Measurements from ENCODE around the gene KRT34. TPM values are rescaled to one million over a fixed set of nuclear protein-coding genes. Genes with fewer than 3 reads are reported as not detected.

Gene KRT34
- polyA plus RNA-seq, 4 donors: not detected

DNA sequence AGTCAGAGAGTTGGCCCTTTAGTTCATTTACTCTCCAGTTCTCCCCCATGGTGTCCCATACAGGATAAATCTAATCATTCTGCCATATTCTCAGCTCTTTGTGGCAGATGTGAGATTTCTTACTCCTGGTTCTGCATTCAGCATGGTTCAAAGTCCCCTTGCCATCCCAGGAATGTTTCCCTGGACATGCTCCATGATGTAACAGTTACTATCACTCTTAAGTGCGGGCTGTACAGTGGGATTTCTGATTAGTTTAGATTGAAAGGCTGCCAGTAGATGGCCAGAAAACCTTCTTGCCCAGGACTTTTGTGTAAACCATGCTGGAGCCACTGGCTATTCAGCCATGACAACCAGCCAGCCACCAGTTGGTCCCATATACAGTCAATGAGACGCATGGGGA lies 31.9 kb upstream of the KRT34 start:
- Histone ChIP-seq H3K4me3 (ENCODE audit: low read depth in 1 of 3, low read length in 3 of 3) (no peak overlapping the region), H3K36me3 (ENCODE audit: control insufficient read depth in 3 of 3, insufficient read depth in 2 of 3, low read depth in 1 of 3, low read length in 3 of 3) (no peaks in the 10 kb centered on the region), H3K9me3 (ENCODE audit: control insufficient read depth in 2 of 2, insufficient read depth in 1 of 2, low read depth in 1 of 2, low read length in 1 of 2) (no peaks in the 10 kb centered on the region), H3K4me1 (ENCODE audit: control insufficient read depth in 3 of 3, insufficient read depth in 2 of 3, low read depth in 1 of 3, low read length in 2 of 3) (no peaks in the 10 kb centered on the region), H3K27me3 (ENCODE audit: control insufficient read depth in 3 of 3, insufficient read depth in 3 of 3, low read length in 3 of 3) (no peaks in the 10 kb centered on the region), H3K27ac (ENCODE audit: low read depth in 1 of 3, low read length in 2 of 3) (no peak overlapping the region)
- FAIRE-seq (no peak), DNase-seq (no peak)
- 72 to 79% (median 73%) methylated on average over 2 of the region's 2 CpGs for WGBS, 3 donors

DNA sequence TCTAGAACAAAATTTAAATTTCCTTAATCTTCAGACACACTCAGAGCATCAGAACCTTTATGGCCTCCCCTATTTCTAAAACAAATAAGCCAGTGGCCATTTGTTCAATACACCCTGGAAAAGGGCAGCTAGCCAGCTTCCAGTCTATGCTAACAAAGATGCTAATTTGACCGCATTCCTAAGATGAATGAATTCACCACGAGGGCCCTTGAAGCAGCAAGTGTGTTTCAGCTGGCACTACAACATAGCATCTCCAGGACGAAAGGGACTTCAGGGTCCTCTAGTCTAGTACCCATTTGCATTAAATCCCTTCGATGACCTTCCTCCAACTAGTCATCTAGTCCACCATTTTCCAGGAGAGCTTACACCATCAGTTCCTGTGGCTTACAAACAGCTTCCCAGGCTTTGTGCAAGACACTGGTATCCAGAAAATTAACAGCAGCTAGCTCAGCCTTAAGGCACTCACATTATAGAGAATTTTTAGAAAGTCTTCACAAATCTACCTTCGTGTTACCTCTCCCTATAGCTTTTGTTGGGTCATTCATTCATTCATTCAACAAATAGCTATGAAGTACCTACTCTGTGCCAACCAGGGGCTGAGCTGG lies 31.3 kb upstream of the KRT34 start:
- DNase-seq: no peak
- Histone ChIP-seq H3K9me3 (ENCODE audit: control insufficient read depth in 2 of 2, insufficient read depth in 1 of 2, low read depth in 1 of 2, low read length in 1 of 2) (no peaks in the 10 kb centered on the region), H3K27ac (ENCODE audit: low read depth in 1 of 3, low read length in 2 of 3) (no peak overlapping the region), H3K27me3 (ENCODE audit: control insufficient read depth in 3 of 3, insufficient read depth in 3 of 3, low read length in 3 of 3) (no peaks in the 10 kb centered on the region), H3K36me3 (ENCODE audit: control insufficient read depth in 3 of 3, insufficient read depth in 2 of 3, low read depth in 1 of 3, low read length in 3 of 3) (no peaks in the 10 kb centered on the region), H3K4me1 (ENCODE audit: control insufficient read depth in 3 of 3, insufficient read depth in 2 of 3, low read depth in 1 of 3, low read length in 2 of 3) (no peaks in the 10 kb centered on the region), H3K4me3 (ENCODE audit: low read depth in 1 of 3, low read length in 3 of 3) (no peak overlapping the region)
- no peak for FAIRE-seq
- 61 to 69% (median 63%) methylated on average over 5 of the region's 5 CpGs for WGBS, 3 donors

DNA sequence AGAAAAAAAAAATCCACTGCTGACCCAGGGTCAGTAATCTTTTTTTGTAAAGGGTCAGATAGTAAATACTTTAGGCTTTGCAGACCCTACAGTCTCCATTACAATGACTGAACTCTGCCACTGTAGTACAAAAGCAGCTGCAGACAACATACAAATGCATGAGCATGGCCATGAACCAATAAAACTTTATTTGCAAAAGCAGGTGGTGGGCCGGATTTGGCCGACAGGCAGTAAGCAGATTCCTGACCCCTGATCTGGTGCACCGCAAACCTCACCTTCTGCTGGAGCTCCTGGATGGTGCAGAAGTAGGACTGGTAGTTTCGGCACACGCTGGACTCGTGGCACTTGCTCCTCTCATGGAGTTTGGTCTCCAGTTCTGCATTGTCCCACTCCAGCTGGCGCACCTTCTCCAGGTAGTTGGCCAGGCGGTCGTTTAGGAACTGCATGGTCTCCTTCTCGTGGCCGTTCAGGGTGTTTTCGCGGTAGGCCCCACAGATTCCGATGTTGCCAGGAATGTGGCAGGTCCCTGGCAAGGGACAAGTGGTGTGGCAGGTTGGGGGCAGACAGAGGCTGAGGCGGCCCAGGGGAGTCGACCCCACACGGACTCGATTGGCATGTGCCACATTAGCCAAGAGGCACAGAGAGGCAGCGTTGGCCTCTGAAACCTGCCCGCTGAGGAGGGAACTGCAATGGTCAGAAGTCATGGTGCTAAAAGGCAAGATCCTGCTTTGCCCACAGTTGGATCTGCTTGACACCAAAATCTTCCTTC lies 29.1 kb upstream of the KRT34 start:
- no peak overlapping the region for H3K4me3 ChIP-seq (ENCODE audit: low read depth in 1 of 3, low read length in 3 of 3)
- H3K36me3 ChIP-seq (ENCODE audit: control insufficient read depth in 3 of 3, insufficient read depth in 2 of 3, low read depth in 1 of 3, low read length in 3 of 3): no peaks in the 10 kb centered on the region
- no peak for DNase-seq
- no peak overlapping the region for H3K27ac ChIP-seq (ENCODE audit: low read depth in 1 of 3, low read length in 2 of 3)
- WGBS, 3 donors: 93 to 94% (median 93%) methylated on average over 20 of the region's 20 CpGs
- no peak for FAIRE-seq
- peaks cover 0 to 3% (median 0%) of the 10 kb centered on the region in 3 donors for H3K27me3 ChIP-seq (ENCODE audit: control insufficient read depth in 3 of 3, insufficient read depth in 3 of 3, low read length in 3 of 3)
- H3K9me3 ChIP-seq (ENCODE audit: control insufficient read depth in 2 of 2, insufficient read depth in 1 of 2, low read depth in 1 of 2, low read length in 1 of 2): no peaks in the 10 kb centered on the region
- no peaks in the 10 kb centered on the region for H3K4me1 ChIP-seq (ENCODE audit: control insufficient read depth in 3 of 3, insufficient read depth in 2 of 3, low read depth in 1 of 3, low read length in 2 of 3)

DNA sequence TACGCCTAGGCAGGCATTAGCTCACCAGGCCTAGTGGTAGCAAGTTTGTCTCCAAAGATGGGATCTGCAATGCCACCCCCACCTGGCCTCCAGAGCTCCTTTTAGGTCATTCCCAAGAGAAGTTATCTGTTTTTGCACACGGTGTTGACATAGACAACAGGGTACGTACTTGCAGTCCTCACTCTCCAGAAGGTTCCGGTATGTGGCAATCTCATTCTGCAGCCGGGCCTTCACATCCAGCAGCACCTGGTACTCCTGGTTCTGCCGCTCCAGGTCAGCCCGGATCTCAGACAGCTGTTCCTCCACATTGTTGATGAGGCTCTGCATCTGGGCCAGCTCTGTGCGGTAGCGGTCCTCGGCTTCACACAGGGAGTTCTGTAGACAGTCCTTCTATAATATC lies 25.1 kb upstream of the KRT34 start:
- no peak for FAIRE-seq
- H3K4me1 ChIP-seq (ENCODE audit: control insufficient read depth in 3 of 3, insufficient read depth in 2 of 3, low read depth in 1 of 3, low read length in 2 of 3): no peaks in the 10 kb centered on the region
- 92 to 98% (median 93%) methylated on average over 10 of the region's 10 CpGs for WGBS, 3 donors

DNA sequence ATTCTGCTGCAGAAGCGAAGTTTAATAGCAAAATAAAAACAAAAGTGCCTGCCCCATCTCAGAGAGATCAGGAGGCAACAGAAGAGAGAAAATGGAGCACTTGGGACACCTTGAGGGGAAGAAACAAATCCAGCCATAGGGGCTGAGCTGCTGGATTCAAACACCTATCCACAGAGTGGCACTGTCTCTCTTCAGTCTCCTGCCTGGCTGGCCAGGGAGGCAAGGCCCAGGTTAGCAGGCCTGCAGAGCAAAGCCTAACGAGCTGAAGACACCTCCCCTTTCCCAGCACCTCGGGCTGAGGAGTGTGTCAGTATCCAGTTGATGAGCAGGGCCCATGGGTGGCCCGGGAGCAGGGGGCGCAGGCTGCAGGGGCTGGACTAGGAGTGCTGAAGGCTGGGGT lies 24.1 kb upstream of the KRT34 start:
- no peak for FAIRE-seq
- DNase-seq: peak in 1 of 2 donors; percentile 11

More for the DNA sequence above, 25.1 kb upstream of the KRT34 start:
- peaks cover 0 to 3% (median 2%) of the 10 kb centered on the region in 3 donors for H3K27me3 ChIP-seq (ENCODE audit: control insufficient read depth in 3 of 3, insufficient read depth in 3 of 3, low read length in 3 of 3)
- no peak overlapping the region for H3K4me3 ChIP-seq (ENCODE audit: low read depth in 1 of 3, low read length in 3 of 3)
- no peaks in the 10 kb centered on the region for H3K9me3 ChIP-seq (ENCODE audit: control insufficient read depth in 2 of 2, insufficient read depth in 1 of 2, low read depth in 1 of 2, low read length in 1 of 2)
- no peak for DNase-seq
- H3K36me3 ChIP-seq (ENCODE audit: control insufficient read depth in 3 of 3, insufficient read depth in 2 of 3, low read depth in 1 of 3, low read length in 3 of 3): no peaks in the 10 kb centered on the region
- no peak overlapping the region for H3K27ac ChIP-seq (ENCODE audit: low read depth in 1 of 3, low read length in 2 of 3)

DNA sequence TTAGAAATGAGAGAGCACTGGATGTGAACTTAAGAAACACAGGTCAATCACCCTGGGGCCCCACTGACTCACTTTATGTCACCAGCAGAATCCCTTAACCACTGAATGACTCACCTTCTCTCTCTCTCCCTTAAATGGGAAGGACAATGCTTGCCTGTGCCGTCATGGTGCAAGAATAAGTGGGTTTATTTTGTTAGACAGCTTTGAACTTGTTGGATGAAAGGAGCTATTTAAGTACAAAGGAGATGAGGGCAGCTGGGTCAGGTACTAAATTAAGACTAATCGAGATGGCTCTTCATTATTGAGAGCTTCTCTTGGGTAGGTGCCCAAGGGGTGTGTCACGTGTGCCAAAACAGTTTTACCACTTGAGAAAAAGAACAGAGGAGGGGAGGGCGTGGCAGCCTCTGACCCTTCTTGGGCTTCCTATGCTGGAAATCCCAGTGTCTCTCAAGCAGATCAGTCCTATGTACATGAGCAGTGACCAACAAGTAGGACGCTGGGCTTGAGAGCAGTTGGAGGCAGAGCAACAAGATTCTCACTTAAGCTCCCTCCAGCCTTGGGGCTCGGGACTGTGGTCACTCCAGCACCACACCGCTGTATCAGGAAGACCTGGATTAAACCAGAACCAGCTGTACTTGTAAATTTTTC lies 22.0 kb upstream of the KRT34 start:
- Histone ChIP-seq H3K27ac (ENCODE audit: low read depth in 1 of 3, low read length in 2 of 3) (no peak overlapping the region), H3K4me3 (ENCODE audit: low read depth in 1 of 3, low read length in 3 of 3) (no peak overlapping the region), H3K4me1 (ENCODE audit: control insufficient read depth in 3 of 3, insufficient read depth in 2 of 3, low read depth in 1 of 3, low read length in 2 of 3) (no peaks in the 10 kb centered on the region), H3K36me3 (ENCODE audit: control insufficient read depth in 3 of 3, insufficient read depth in 2 of 3, low read depth in 1 of 3, low read length in 3 of 3) (no peaks in the 10 kb centered on the region), H3K9me3 (ENCODE audit: control insufficient read depth in 2 of 2, insufficient read depth in 1 of 2, low read depth in 1 of 2, low read length in 1 of 2) (no peaks in the 10 kb centered on the region), H3K27me3 (ENCODE audit: control insufficient read depth in 3 of 3, insufficient read depth in 3 of 3, low read length in 3 of 3) (peaks cover 0 to 3% (median 2%) of the 10 kb centered on the region in 3 donors)
- FAIRE-seq (no peak), DNase-seq (no peak)
- WGBS, 3 donors: 50 to 64% (median 52%) methylated on average over 7 of the region's 7 CpGs

More for the DNA sequence above, 24.1 kb upstream of the KRT34 start:
- Histone ChIP-seq H3K36me3 (ENCODE audit: control insufficient read depth in 3 of 3, insufficient read depth in 2 of 3, low read depth in 1 of 3, low read length in 3 of 3) (no peaks in the 10 kb centered on the region), H3K4me1 (ENCODE audit: control insufficient read depth in 3 of 3, insufficient read depth in 2 of 3, low read depth in 1 of 3, low read length in 2 of 3) (no peaks in the 10 kb centered on the region), H3K4me3 (ENCODE audit: low read depth in 1 of 3, low read length in 3 of 3) (no peak overlapping the region), H3K27me3 (ENCODE audit: control insufficient read depth in 3 of 3, insufficient read depth in 3 of 3, low read length in 3 of 3) (peaks cover 0 to 3% (median 2%) of the 10 kb centered on the region in 3 donors), H3K27ac (ENCODE audit: low read depth in 1 of 3, low read length in 2 of 3) (no peak overlapping the region), H3K9me3 (ENCODE audit: control insufficient read depth in 2 of 2, insufficient read depth in 1 of 2, low read depth in 1 of 2, low read length in 1 of 2) (no peaks in the 10 kb centered on the region)
- 45 to 55% (median 49%) methylated on average over 5 of the region's 5 CpGs for WGBS, 3 donors

DNA sequence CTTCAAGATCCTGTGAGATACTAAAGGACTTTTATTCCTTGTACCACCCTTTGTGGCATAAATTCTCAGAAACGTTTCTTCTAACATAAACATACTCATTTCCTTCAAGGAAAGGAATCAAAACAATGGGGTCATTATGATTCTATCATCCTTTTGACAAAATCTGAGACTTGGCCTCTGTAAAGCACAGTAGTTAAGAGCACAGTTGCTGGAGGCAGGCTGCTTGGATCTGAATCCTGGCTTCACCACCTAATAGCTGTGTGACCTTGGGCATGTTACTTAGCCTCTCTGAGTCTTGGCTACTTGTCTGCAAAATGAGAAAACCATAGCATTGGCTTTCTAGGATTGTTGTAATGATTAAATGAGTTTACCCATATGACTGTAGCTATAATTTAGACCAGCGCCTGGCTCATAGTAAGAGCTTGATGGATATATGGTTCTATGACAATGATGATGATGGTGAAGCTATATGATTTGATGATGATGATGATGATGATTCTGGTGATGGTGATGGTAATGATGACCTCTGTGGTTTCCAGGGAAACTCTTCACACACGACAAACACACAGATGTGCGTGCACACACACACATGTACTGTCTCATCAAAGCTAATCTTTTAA lies 21.4 kb upstream of the KRT34 start:
- no peak for DNase-seq
- Histone ChIP-seq H3K27me3 (ENCODE audit: control insufficient read depth in 3 of 3, insufficient read depth in 3 of 3, low read length in 3 of 3) (peaks cover 0 to 3% (median 2%) of the 10 kb centered on the region in 3 donors), H3K4me1 (ENCODE audit: control insufficient read depth in 3 of 3, insufficient read depth in 2 of 3, low read depth in 1 of 3, low read length in 2 of 3) (no peaks in the 10 kb centered on the region), H3K4me3 (ENCODE audit: low read depth in 1 of 3, low read length in 3 of 3) (no peak overlapping the region), H3K9me3 (ENCODE audit: control insufficient read depth in 2 of 2, insufficient read depth in 1 of 2, low read depth in 1 of 2, low read length in 1 of 2) (no peaks in the 10 kb centered on the region), H3K27ac (ENCODE audit: low read depth in 1 of 3, low read length in 2 of 3) (no peak overlapping the region), H3K36me3 (ENCODE audit: control insufficient read depth in 3 of 3, insufficient read depth in 2 of 3, low read depth in 1 of 3, low read length in 3 of 3) (no peaks in the 10 kb centered on the region)
- no peak for FAIRE-seq
- 64 to 69% (median 66%) methylated on average over 4 of the region's 4 CpGs for WGBS, 3 donors

DNA sequence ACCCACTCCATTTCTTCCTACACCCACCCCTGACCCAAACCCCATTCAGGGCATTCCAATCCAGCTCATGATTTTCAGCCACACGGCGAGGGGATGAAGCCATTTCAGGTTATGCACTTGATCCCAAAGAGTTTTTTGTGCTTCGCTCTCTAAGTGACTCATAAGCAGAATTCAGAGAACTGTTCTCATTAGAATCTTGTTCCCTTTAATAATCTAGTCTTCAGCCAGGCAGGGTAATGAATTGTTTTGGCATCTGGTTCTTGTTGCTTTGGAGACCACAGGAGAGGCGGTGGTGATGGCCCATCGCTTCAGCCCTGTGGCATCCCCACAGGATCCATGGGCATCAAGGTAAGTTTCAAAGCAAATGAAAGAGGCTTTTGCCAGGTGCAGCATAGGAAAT lies 20.1 kb upstream of the KRT34 start:
- WGBS, 3 donors: 88 to 94% (median 93%) methylated on average over 5 of the region's 5 CpGs
- peaks cover 0 to 2% (median 0%) of the 10 kb centered on the region in 3 donors for H3K27me3 ChIP-seq (ENCODE audit: control insufficient read depth in 3 of 3, insufficient read depth in 3 of 3, low read length in 3 of 3)
- H3K27ac ChIP-seq (ENCODE audit: low read depth in 1 of 3, low read length in 2 of 3): no peak overlapping the region
- H3K4me3 ChIP-seq (ENCODE audit: low read depth in 1 of 3, low read length in 3 of 3): no peak overlapping the region
- FAIRE-seq: no peak
- no peaks in the 10 kb centered on the region for H3K36me3 ChIP-seq (ENCODE audit: control insufficient read depth in 3 of 3, insufficient read depth in 2 of 3, low read depth in 1 of 3, low read length in 3 of 3)
- no peaks in the 10 kb centered on the region for H3K9me3 ChIP-seq (ENCODE audit: control insufficient read depth in 2 of 2, insufficient read depth in 1 of 2, low read depth in 1 of 2, low read length in 1 of 2)
- DNase-seq: no peak
- no peaks in the 10 kb centered on the region for H3K4me1 ChIP-seq (ENCODE audit: control insufficient read depth in 3 of 3, insufficient read depth in 2 of 3, low read depth in 1 of 3, low read length in 2 of 3)

All from small intestine (tissue), 7 donors.